ENCODE measurements around the gene PAPPA. TPM values are rescaled to one million over a fixed set of nuclear protein-coding genes. Genes with fewer than 3 reads are reported as not detected.

The PAPPA gene
- total and polyA plus RNA-seq, 9 of the 15 experiments (the other 6 are each of a cell fraction or from before 2014, with no cell fraction given), result 0.06 to 0.18 (median 0.11) TPM

- Histone ChIP-seq H3K9me1 (ENCODE audit: control insufficient read depth, insufficient read depth, low read length) (no peaks in the 10 kb centered on the region), H3K27ac (ENCODE audit: extremely low read depth, low read depth, low read length) (no peak overlapping the region), H3K9ac (ENCODE audit: insufficient read depth in 1 of 2, low read depth in 2 of 2, low read length in 2 of 2) (no peak overlapping the region), H4K20me1 (replicated peaks; ENCODE audit: control insufficient read depth, insufficient read depth, low read length) (no peaks in the 10 kb centered on the region), H3K4me1 (replicated peaks in 1 of 2; ENCODE audit: control insufficient read depth in 2 of 2, insufficient read depth in 2 of 2, low read length in 2 of 2) (peaks cover 5 to 43% of the 10 kb centered on the region in 2 experiments; a peak in 4 of 5 replicates), H3K4me3 (no peak overlapping the region), H3K27me3 (ENCODE audit: control insufficient read depth in 2 of 2, insufficient read depth in 2 of 2, low read length in 2 of 2) (no peaks in the 10 kb centered on the region), H2AFZ (ENCODE audit: low read depth, low read length) (0 out of 2 replicates have a peak overlapping the region, but pooled peaks have one; percentile 20), H3K36me3 (ENCODE audit: control insufficient read depth, insufficient read depth, low read length) (no peaks in the 10 kb centered on the region), H3K9me3 (replicated peaks; ENCODE audit: control insufficient read depth, insufficient read depth, low read depth, low read length) (no peaks in the 10 kb centered on the region), H3K79me2 (ENCODE audit: control insufficient read depth, insufficient read depth, low read length) (no peaks in the 10 kb centered on the region), H3K4me2 (ENCODE audit: insufficient read depth, low read length) (no peak overlapping the region)
- DNase-seq (ENCODE audit: extremely low read depth in 1 of 4, low spot score in 3 of 4) (no peak), FAIRE-seq (no peak), ATAC-seq (no peak)
- BruUV-seq (replicated peaks), result no TSS peak
- ChIA-PET POLR2A (interaction anchor here (0.8 kb wide), 1 partner anchor 12 kb away, joined by 3 read pairs; no protein-coding TSS in a partner anchor), CTCF (ENCODE audit: low intra/inter-chr PET ratio) (no interaction called here)
- in situ Hi-C loops (cut with MboI) (no loop called here), intact Hi-C loops (cut with micrococcal nuclease) (no loop called here)
- 61% methylated on average over 6 of the region's 6 CpGs for WGBS (ENCODE audit: insufficient coverage, low coverage, missing lambda C conversion rate)
- TF ChIP-seq REST (IDR thresholded peaks at IDR 0.05; ENCODE audit: borderline replicate concordance), result no peak
- 0 out of 2 replicates have a peak, but pooled peaks have one; percentile 19 for TF ChIP-seq REST (CRISPR knock-in tag; IDR thresholded peaks at IDR 0.05; ENCODE audit: low read depth)
- no peak for TF ChIP-seq ZNF324 (CRISPR knock-in tag; IDR thresholded peaks at IDR 0.05)
- TF ChIP-seq WHSC1 (IDR thresholded peaks at IDR 0.05; ENCODE audit: low read length), result no peak
- TF ChIP-seq CXXC5 (CRISPR knock-in tag; IDR thresholded peaks at IDR 0.05), result peak; percentile 63
- TF ChIP-seq ZNF512 (tag; IDR thresholded peaks at IDR 0.05), result no peak
- 0 out of 2 replicates have a peak, but pooled peaks have one; percentile 11 for TF ChIP-seq ZNF561 (CRISPR knock-in tag; conservative IDR thresholded peaks at IDR 0.05)
- TF ChIP-seq MAX (CRISPR knock-in tag; IDR thresholded peaks at IDR 0.05), result no peak
- TF ChIP-seq MAFG (tag; conservative IDR thresholded peaks at IDR 0.05), result peak; percentile 40; the same call in 1 of the 2 replicates
- no peak for TF ChIP-seq GMEB1 (CRISPR knock-in tag; IDR thresholded peaks at IDR 0.05)
- TF ChIP-seq ZNF584 (CRISPR knock-in tag; IDR thresholded peaks at IDR 0.05; ENCODE audit: low read depth), result 0 out of 2 replicates have a peak, but pooled peaks have one; percentile 12
Observed at GRCh38 chr9:116394070-116394469, 240.5 kb downstream of the PAPPA start.
